MM.1S (cell line): ENCODE data around the gene CELA2B.
"Not testable (repeated sequence)": the region's sequence is repeated elsewhere in the genome, so short reads cannot be mapped to it uniquely, and the experiment has no call there.

Experiments used
- DNase-seq: peaks from one replicate; pipeline ENCODE4 v3.0.0-alpha.2; 2015
- H2AFZ ChIP-seq: fragments of 300-600 bp; sonication (generic); 2 replicates; pipeline ENCODE4 v1.6.0; 2016; ENCODE audit warnings: antibody characterized with exemption, low read length
- H3F3A ChIP-seq: fragments of 300-600 bp; sonication (generic); 2 replicates; pipeline ENCODE4 v1.6.1; 2016; ENCODE audit warnings: mild to moderate bottlenecking, antibody characterized with exemption, low read length, moderate library complexity, mixed read lengths; ENCODE audit not compliant: insufficient read depth
- H3K27ac ChIP-seq: fragments of 300-600 bp; sonication (generic); 2 replicates; pipeline ENCODE4 v1.5.1; 2016; ENCODE audit warnings: mild to moderate bottlenecking, low read length
- H3K27me3 ChIP-seq: fragments of 300-600 bp; sonication (generic); replicated peaks from 2 replicates; pipeline ENCODE4 v1.6.0; 2016; ENCODE audit warnings: low read length; ENCODE audit not compliant: insufficient read depth
- H3K36me3 ChIP-seq: fragments of 300-600 bp; sonication (generic); replicated peaks from 2 replicates; pipeline ENCODE4 v1.6.1; 2016; ENCODE audit warnings: mild to moderate bottlenecking, low read length, mixed read lengths; ENCODE audit not compliant: insufficient read depth
- H3K4me1 ChIP-seq: fragments of 300-600 bp; sonication (generic); 2 replicates; pipeline ENCODE4 v1.6.1; 2016; ENCODE audit warnings: low read length, mixed read lengths
- H3K4me2 ChIP-seq: fragments of 300-600 bp; sonication (generic); 2 replicates; pipeline ENCODE4 v1.6.0; 2016; ENCODE audit warnings: low read depth, low read length
- H3K4me3 ChIP-seq: fragments of 300-600 bp; sonication (generic); 2 replicates; pipeline ENCODE4 v1.5.1; 2016; ENCODE audit warnings: low read length, mixed read lengths
- H3K79me2 ChIP-seq: fragments of 300-600 bp; sonication (generic); 2 replicates; pipeline ENCODE4 v1.6.1; 2016; ENCODE audit warnings: mixed run types, low read length, mixed read lengths
- H3K9ac ChIP-seq: fragments of 300-600 bp; sonication (generic); 2 replicates; pipeline ENCODE4 v1.6.1; 2016; ENCODE audit warnings: low read length, mixed read lengths
- H3K9me2 ChIP-seq: fragments of 300-600 bp; sonication (generic); replicated peaks from 2 replicates; pipeline ENCODE4 v1.6.1; 2016; ENCODE audit warnings: mild to moderate bottlenecking, low read length, mixed read lengths; ENCODE audit not compliant: insufficient read depth
- H3K9me3 ChIP-seq: fragments of 300-600 bp; sonication (generic); replicated peaks from 2 replicates; pipeline ENCODE4 v1.6.1; 2016; ENCODE audit warnings: mild to moderate bottlenecking, low read length, mixed read lengths; ENCODE audit not compliant: insufficient read depth
- H4K20me1 ChIP-seq: fragments of 300-600 bp; sonication (generic); 2 replicates; pipeline ENCODE4 v1.6.1; 2016; ENCODE audit warnings: mild to moderate bottlenecking, low read length, moderate library complexity, mixed read lengths; ENCODE audit not compliant: insufficient read depth
- EZH2 ChIP-seq: fragments of 300-600 bp; sonication (generic); optimal IDR thresholded peaks from 2 replicates; pipeline ENCODE3; 2017; ENCODE audit warnings: low read depth, mild to moderate bottlenecking, antibody characterized with exemption, low read length, mixed read lengths
- EZH2phosphoT487 ChIP-seq: fragments of 300-600 bp; sonication (generic); IDR thresholded peaks from 2 replicates; pipeline ENCODE4 v1.6.1; 2018; ENCODE audit warnings: antibody characterized with exemption, low read length
- TF ChIP-seq, protein P1 (sequence below): fragments of 300-600 bp; sonication (generic); IDR thresholded peaks from 2 replicates; pipeline ENCODE4 v1.5.1; 2016; ENCODE audit warnings: antibody characterized with exemption, low read length, mixed read lengths

Gene CELA2B

GRCh38 chr1:15513192-15513591 is 37.3 kb downstream of the CELA2B start:
- no peaks in the 10 kb centered on the region for H4K20me1 ChIP-seq
- no peaks in the 10 kb centered on the region for H3K79me2 ChIP-seq
- TF ChIP-seq EZH2phosphoT487 = no peak
- TF ChIP-seq EZH2 = no peak
- TF ChIP-seq, protein P1, sequence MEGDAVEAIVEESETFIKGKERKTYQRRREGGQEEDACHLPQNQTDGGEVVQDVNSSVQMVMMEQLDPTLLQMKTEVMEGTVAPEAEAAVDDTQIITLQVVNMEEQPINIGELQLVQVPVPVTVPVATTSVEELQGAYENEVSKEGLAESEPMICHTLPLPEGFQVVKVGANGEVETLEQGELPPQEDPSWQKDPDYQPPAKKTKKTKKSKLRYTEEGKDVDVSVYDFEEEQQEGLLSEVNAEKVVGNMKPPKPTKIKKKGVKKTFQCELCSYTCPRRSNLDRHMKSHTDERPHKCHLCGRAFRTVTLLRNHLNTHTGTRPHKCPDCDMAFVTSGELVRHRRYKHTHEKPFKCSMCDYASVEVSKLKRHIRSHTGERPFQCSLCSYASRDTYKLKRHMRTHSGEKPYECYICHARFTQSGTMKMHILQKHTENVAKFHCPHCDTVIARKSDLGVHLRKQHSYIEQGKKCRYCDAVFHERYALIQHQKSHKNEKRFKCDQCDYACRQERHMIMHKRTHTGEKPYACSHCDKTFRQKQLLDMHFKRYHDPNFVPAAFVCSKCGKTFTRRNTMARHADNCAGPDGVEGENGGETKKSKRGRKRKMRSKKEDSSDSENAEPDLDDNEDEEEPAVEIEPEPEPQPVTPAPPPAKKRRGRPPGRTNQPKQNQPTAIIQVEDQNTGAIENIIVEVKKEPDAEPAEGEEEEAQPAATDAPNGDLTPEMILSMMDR = no peak
- no peak overlapping the region for H3K27ac ChIP-seq
- no peaks in the 10 kb centered on the region for H3K4me1 ChIP-seq
- H3K9ac ChIP-seq = no peak overlapping the region
- H3F3A ChIP-seq = no peaks in the 10 kb centered on the region
- no peak for DNase-seq
- H3K9me3 ChIP-seq = no peaks in the 10 kb centered on the region
- no peak overlapping the region for H2AFZ ChIP-seq
- no peak overlapping the region for H3K4me2 ChIP-seq
- H3K9me2 ChIP-seq = no peaks in the 10 kb centered on the region
- no peaks in the 10 kb centered on the region for H3K36me3 ChIP-seq
- no peak overlapping the region for H3K4me3 ChIP-seq
- no peaks in the 10 kb centered on the region for H3K27me3 ChIP-seq

DNA sequence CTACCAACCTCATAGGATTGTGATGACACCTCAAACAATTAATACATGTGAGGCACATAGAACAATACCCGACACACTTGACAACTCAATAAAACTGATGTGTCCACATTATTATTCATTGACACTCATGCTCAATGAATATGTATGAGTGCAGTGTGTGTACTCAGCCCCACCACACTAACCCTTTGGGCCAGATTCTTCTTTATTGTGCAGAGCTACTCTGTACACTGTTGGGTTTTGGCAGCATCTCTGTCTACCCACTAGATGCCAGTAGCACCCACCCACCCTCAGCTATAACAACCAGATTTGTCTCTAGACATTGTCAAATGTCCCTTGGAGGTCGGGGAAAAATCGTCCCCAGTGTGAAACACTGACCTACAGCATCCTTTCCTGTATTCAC is 38.0 kb downstream of the CELA2B start:
- H3F3A ChIP-seq = no peaks in the 10 kb centered on the region
- H3K36me3 ChIP-seq = no peaks in the 10 kb centered on the region
- no peak for DNase-seq
- no peak overlapping the region for H3K4me3 ChIP-seq
- no peak overlapping the region for H3K27ac ChIP-seq
- H3K9ac ChIP-seq = no peak overlapping the region
- no peaks in the 10 kb centered on the region for H3K9me3 ChIP-seq
- no peaks in the 10 kb centered on the region for H3K9me2 ChIP-seq
- H3K4me1 ChIP-seq = no peaks in the 10 kb centered on the region
- no peak overlapping the region for H3K4me2 ChIP-seq
- H4K20me1 ChIP-seq = no peaks in the 10 kb centered on the region
- H3K27me3 ChIP-seq = no peaks in the 10 kb centered on the region
- TF ChIP-seq EZH2phosphoT487 (no peak), EZH2 (no peak)
- TF ChIP-seq, protein P1 = no peak
- no peaks in the 10 kb centered on the region for H3K79me2 ChIP-seq
- no peak overlapping the region for H2AFZ ChIP-seq

DNA sequence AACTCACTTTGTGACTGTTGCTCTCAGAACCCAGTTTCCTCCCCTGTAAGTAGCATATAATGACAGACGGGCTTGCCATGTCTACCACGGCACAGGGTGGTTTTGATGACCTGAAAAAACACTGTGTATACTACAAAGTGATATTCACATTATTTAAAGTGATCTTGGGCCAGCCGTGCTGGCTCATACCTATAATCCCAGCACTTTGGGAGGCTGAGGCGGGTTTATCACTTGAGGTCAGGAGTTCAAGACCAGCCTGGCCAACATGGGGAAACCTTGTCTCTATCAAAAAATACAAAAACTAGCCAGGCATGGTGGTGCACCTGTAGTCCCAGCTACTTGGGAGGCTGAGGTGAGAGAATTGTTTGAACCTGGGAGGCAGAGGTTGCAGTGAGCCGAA is 38.7 kb downstream of the CELA2B start:
- not testable (repeated sequence) for H3K4me2 ChIP-seq, H3K4me3 ChIP-seq, H3K4me1 ChIP-seq, H3K36me3 ChIP-seq, H2AFZ ChIP-seq, H3F3A ChIP-seq, H3K27me3 ChIP-seq, DNase-seq, H3K9ac ChIP-seq, H3K9me3 ChIP-seq, H4K20me1 ChIP-seq, H3K79me2 ChIP-seq, H3K9me2 ChIP-seq, H3K27ac ChIP-seq

DNA sequence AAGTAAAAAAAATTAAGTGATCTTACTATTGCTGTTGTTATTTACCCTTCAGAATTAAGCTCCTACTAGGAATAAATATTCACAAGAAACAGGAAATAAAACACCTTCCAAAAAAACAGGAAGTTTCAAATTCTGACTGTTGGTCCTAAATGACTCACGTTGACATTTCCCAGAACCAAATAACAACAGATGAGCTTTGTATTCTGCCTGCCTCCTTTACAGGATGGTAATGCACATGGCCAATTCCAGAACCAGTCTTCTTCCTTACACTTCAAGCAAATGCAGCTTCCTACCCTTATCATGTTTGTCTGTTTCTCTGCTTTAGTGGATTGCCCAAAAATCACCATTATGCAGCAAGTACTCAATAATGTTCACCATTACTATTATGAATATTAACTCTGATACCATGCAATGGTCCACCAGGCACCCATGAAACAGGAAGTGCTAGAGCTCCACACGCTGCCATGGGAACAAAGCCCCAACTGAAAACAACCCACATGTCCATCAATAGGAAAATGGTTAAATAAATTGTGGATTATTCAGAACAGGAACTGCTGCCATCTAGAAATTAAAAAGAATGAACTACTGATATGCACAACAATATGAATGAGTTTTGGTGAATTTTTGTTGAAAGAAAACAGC is 39.2 kb downstream of the CELA2B start:
- Histone ChIP-seq H3K9me3 (no peaks in the 10 kb centered on the region), H3K4me1 (no peaks in the 10 kb centered on the region), H2AFZ (no peak overlapping the region), H3K27me3 (no peaks in the 10 kb centered on the region), H4K20me1 (no peaks in the 10 kb centered on the region), H3K4me3 (no peak overlapping the region), H3K27ac (no peak overlapping the region), H3K4me2 (no peak overlapping the region), H3K9ac (no peak overlapping the region), H3K79me2 (no peaks in the 10 kb centered on the region), H3K9me2 (no peaks in the 10 kb centered on the region), H3F3A (no peaks in the 10 kb centered on the region), H3K36me3 (no peaks in the 10 kb centered on the region)
- no peak for DNase-seq
- TF ChIP-seq EZH2 (no peak), EZH2phosphoT487 (no peak)
- TF ChIP-seq, protein P1 = no peak
